ENCODE results near the gene ADCY5.

Gene ADCY5

GRCh38 chr3:123357275-123357674 is 91.6 kb downstream of the ADCY5 start:
- peak; percentile 98 for DNase-seq

GRCh38 chr3:123353850-123354233 is 95.0 kb downstream of the ADCY5 start:
- DNase-seq, result no peak

GRCh38 chr3:123353227-123353849 is 95.6 kb downstream of the ADCY5 start:
- DNase-seq, result no peak

GRCh38 chr3:123352134-123352554 is 96.7 kb downstream of the ADCY5 start:
- no peak for DNase-seq

- DNase-seq, result no peak
Measured at GRCh38 chr3:123351501-123351900, 97.4 kb downstream of the ADCY5 start.

- DNase-seq, result no peak
Measured at GRCh38 chr3:123350971-123351370, 97.9 kb downstream of the ADCY5 start.

DNA sequence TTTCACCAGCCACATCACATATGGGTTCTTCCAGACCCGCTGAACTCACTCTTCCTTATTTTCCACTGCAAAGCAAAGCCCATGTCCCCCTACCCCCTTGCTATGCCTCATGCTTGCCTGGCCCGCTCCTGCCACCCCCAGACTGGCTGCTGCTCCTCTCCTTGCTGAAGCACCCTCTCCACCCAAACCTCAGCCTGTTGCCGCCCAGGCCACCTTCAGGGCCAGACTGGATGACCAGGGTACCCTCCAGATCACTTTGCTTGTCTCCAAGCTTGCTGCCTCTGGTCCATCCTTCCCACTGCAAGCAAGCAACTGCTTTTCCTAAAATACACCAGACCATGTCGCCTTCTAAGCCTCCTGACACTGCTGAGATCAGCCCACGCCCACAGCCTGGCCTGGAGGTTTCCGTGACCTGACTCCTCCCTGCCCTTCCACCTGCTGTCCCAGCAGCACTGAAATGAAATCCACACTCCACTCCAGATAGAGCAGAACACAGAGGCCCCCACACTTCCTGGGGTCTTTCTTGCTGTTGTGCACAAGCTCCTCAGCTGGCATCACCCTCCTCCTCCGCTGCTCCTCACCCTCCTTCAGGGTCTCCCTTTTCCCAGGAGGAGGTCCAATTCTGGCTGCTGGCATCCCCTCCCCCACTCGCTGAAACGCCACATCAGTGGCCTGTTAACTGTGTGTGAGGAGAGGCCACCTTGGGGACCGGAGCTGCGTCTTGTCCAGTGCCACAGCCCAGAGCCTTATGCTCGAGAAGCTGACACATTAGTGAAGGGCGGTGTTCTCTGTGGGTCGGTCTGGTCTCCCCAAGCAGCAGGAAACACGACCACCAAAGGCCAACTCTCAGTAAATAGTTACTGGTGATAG is 99.1 kb downstream of the ADCY5 start:
- DNase-seq, result no peak

- no peak for DNase-seq
Measured at GRCh38 chr3:123349201-123349535, 99.7 kb downstream of the ADCY5 start.

DNA sequence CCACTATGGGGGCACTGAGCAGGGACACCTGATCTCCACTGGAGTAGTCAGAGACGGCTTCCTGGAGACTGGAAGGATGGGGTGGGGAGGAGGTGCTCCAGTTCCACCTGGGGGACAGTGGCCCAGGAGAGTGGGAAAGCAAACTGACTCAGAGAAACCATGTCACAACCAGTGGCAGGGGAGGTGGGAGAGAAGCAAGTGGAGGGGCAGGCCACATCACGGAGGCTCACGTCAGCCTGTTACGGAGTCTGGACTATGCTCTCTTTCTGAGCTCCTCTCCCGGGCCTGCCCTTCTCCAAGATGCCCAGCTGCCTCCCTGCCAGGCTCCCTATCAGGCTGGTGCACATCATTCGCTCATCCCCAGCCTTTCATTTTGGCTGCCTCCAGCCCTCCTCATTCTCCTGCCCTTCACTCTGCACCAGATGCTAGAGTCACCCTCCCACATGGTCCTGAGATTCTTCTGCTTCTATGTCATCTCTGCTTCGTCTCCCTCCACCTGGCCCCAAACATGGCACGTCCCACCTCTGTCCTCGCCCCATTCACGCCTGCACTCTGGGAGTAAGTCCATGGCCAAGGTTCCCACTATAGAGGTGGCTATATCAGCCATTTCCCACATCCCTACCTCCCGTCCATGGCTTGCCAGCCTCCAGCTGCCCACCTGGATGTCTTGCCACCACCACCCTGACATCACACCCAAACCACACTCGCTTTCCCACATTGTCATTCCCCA is 100.3 kb downstream of the ADCY5 start:
- DNase-seq, result no peak

DNA sequence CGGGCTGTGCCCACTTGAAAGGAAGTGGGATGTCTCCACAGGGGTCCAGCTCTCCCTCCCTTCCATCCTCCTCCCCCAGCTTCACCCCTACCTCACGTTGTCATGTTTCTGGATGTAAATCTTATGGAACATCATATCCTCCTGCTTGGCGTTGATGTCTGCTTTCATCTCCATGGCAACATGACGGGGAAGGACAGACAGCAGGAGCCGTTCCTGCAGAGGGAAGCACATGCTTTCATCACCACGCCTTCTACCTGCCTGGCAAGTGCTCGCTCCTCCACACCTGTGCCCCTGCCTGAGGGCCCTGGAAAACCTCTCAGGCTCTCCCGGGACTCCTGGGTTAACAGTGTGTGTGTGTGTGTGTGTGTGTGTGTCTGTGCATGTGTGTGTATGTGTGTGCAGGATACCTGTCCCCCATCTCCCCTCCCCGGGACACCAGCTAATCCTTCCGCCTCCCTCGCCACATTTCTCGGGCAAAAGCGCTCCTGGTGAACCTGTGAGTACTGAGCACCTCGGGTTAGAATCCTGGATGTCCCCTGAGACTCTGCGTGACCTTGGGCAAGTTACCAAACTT is 101.1 kb downstream of the ADCY5 start:
- DNase-seq, result no peak

DNA sequence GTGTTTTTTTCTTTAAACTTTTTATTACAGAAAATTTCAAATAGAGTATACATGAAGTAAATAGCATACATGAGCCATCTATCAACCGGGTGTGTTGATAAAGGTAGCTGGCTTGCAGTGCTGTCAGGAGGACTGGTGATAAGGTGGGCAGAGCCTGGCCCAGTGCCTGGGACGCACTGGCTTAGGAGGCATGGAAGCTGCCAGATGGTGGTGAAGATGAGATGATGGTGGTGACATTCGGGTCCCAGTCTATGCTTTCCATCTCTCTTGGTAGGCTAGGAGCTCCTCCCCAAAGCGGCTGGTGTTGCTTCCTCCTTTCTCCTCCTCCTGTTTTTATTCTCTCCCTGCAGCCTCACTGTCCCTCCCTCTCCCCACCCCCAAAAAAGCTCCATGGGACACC is 101.7 kb downstream of the ADCY5 start:
- no peak for DNase-seq

DNA sequence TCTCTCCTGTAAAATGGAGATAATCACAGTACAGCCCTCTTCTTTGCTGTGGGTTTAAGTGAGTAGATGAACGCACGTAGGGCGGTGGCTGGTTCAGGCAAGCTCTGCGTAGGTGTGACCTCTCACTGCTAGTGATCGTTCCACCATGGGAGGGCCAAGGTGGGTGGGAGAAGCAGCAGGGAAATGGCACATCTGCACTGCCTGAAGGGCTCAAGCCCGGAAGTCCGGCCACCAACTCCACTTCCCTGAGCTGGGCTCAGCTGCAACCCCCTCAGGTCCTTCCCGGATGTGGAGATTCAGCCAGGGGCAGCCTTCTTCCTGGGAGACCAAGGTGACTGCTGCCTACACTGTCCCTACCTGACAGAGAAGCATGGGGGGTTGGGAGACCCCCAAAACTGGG is 102.9 kb downstream of the ADCY5 start:
- DNase-seq, result no peak

GRCh38 chr3:123344907-123345594 is 103.8 kb downstream of the ADCY5 start:
- DNase-seq, result no peak

DNA sequence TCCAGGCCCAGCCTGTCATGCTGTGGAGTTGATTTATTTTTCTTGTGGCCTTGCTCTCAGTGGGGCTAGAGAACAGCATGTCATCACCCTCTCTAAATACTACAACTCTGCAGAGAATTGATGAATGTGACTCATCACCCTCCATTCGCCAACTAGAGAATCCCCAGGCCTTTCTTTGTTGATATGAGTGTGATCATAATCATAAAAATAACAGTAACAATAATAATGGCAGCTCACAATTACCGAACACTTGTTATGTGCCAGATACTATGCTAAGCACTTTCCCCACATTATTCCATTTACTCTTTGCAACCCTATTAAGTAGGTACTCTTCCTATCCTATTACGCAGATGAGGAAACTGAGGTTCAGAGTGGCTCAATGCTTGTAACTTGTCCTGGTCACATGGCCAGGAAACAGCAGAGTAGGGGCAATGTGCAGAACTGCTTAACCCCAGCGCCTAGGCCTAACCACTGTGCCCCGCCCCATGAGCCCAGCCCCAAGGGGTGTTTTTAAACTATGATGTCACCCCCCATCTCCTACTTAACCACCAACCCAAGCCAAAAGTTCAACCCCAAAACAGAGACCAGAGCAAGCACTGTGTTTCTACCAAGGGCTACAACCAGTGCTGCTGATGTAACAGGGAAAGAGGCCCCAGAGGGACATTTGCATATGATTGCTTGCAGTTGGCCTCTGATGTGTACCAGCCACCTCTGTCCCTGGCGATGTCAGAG is 104.5 kb downstream of the ADCY5 start:
- no peak for DNase-seq

DNA sequence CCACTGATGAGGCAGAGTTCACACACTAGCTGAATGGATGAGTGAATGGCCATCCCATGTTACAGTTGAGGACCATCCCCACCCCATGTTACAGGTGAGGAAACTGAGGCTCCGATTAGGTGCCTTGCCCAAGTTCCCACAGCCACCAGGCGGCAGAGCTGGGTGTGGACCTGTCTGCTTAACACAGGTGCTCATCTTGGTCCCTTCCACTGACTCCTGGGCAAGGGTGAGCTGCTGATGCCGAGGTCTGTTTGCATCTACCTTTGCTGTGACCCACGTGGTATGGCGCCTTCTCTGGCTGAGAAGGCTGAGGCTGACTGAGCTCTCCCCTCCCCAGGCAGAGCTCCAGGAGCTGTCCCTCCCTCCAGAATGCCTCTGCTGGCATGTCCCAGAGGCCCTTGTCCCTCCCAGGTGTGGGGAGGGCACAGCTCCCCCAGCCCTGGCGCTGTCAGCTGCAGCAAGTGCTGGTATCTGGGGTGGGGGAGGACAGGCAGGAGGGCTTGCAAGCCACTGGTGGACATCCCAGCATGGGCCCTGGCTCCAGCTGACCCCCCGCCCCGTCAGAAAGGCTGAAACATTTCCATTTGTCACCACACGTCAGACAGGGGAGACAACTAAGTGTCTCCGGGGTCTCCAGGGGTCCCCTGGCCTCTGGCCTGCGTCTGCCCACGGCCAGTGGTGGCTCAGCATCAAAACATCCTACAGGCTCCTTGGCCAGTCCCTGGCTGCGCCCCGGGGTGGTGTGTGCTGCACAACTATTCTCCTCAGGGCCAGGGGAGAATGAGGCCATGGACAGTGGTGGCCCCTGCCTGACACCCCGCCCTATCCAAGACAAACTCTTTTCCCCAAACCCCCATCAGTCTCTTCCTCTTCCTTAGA is 105.4 kb downstream of the ADCY5 start:
- DNase-seq, result no peak

DNA sequence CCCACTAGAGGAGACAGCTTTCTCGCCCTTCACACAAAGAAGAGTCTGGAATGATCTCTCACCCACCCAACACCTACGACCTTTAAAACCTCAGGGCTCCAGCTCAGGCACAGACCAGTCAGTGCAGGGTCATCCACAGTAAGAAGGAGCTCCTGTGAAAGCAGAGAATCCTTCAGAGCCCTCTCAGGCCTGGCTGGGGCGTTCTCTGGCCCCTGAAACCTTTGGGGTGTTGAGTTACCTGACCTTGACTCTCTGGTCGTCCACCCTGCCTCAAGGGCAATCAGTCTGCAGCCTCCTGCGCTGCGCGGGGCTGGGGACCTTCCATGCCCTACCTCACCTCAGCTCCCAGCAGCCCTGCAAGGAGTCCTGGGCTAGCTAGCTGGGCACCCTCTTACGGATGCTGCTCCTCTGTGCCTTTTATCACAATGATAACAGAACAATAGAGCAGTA is 106.2 kb downstream of the ADCY5 start:
- no peak for DNase-seq

DNA sequence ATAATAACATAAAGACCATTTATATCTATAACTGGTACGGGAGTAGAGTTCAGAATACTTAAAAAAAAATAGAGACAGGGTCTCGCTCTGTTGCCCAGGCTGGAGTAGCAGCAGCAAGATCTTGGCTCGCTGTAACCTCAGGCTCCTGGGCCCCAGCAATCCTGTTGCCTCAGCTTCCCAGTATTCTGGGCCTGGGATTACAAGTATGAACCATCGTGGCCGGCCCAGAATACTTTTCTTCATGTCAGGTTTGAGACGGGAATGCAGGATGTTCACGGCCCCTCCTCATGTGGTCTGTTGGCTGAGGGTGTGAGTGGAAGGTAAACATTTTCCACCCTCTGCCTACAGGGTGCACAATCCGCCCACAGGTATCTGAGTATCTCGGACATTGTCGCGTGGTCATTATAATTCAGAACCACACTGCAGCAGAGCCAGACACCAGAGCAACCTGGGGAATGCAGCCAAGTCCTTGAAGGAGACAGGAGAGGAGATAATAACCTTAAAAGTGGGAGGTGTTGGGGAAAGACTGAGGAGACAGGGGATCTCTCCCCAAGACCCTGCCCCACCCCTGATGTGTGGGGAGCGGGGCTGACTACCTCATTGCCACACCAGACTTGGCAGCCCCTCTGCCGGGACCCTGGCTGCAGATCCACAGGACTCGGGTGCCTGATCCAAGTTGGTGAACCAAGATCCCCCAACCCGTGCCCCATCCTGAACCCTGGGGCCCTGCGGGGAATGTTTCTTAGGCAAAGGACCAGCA is 106.8 kb downstream of the ADCY5 start:
- DNase-seq, result no peak

DNA sequence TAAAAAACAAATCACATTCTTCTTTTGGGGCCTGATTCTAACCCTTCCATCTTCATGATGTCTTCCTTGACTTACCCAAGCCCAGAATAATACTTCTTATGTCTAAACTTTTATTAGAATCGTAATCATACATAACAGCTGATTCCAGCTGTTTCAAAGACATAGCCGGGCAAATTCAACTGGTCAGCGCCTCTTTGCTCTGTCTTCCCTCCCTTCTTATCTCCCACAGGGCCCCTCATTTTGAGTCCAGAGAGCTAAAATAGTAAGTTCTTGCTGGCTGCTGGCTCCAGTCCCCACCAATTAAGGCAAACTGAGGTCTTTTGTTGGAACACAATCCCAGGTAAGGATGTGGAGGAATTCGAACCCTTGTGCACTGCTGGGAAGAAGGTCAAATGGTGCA is 108.6 kb downstream of the ADCY5 start:
- DNase-seq, result no peak

DNA sequence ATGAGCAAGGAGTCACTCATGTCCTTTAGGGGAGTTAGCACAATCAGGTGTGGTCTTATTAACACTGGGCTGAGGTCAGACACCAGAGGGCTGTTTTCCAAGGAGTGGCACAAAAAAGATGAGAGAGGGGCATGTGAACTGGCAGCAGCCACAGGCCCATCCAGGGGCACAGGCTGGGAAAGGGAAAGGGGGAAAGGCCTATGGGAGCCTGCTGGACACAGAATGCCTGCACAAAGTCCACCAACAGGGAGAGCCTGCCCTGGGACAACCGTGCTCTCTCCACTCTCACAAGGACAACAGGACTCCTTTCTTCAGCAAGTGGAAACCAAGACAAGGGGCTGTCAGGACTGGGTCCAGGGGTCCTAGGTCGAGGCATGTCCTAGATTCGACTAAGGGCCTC is 109.6 kb downstream of the ADCY5 start:
- DNase-seq, result no peak

GRCh38 chr3:123338620-123339061 is 110.2 kb downstream of the ADCY5 start:
- no peak for DNase-seq
